ENCODE results near the gene ZNF280C.

ZNF280C gene

DNA sequence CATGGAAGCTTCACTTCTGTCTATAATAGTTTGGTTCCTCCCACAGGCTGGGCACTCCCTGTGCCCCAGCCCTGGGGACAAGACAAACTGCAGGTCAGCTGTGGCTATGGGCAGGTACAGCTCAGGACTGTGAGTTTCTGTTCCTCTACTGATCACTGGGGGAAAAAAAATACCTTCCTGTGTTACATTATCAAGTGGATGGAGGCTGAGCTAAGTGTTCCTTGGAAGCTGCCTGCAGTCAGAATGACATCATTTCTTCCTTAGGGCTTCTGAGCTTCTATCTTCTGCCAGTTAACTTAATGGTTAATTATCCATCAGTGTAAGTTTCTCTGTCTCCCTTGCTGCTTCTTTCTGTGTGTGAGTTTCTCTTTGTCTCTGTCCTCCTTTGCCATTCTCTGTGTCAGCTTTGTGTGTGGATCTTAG lies 92.3 kb downstream of the ZNF280C start:
- Histone ChIP-seq H4K91ac (ENCODE audit: low read depth, low read length) (no peak overlapping the region), H3K4ac (ENCODE audit: low read depth, low read length) (no peak overlapping the region), H3K23ac (ENCODE audit: low read length) (no peak overlapping the region), H3K27ac (ENCODE audit: low read depth, low read length) (no peak overlapping the region), H2BK12ac (ENCODE audit: low read length) (no peak overlapping the region), H2BK5ac (ENCODE audit: low read depth, low read length, poor library complexity) (no peak overlapping the region), H2BK120ac (ENCODE audit: insufficient read depth, low read length, poor library complexity) (no peak overlapping the region), H3K18ac (ENCODE audit: low read length) (no peak overlapping the region), H4K12ac (ENCODE audit: low read depth, low read length) (no peak overlapping the region), H3K9me3 (ENCODE audit: insufficient read depth, low read depth, low read length) (no peaks in the 10 kb centered on the region), H3K9ac (ENCODE audit: low read length) (no peak overlapping the region), H3K79me2 (ENCODE audit: control insufficient read depth, insufficient read depth, low read length, poor library complexity) (peaks cover 2% of the 10 kb centered on the region), H2AK5ac (ENCODE audit: low read length) (no peak overlapping the region), H3K4me1 (ENCODE audit: control insufficient read depth in 1 of 2, insufficient read depth in 2 of 2, low read length in 2 of 2) (peaks cover 11 to 20% of the 10 kb centered on the region in 2 experiments), H2AFZ (ENCODE audit: insufficient read depth, low read length, poor library complexity) (no peak overlapping the region), H3K27me3 (ENCODE audit: insufficient read depth, low read length) (no peaks in the 10 kb centered on the region), H3K79me1 (ENCODE audit: low read length) (peaks cover 11% of the 10 kb centered on the region), H4K8ac (ENCODE audit: low read depth, low read length) (no peak overlapping the region), H3K4me3 (ENCODE audit: low read depth, low read length) (no peak overlapping the region), H3K4me2 (ENCODE audit: low read length) (no peak overlapping the region), H3K36me3 (ENCODE audit: control insufficient read depth in 1 of 2, insufficient read depth in 2 of 2, low read length in 2 of 2) (no peaks in the 10 kb centered on the region), H3K14ac (ENCODE audit: low read length) (no peak overlapping the region)
- DNase-seq = no peak

DNA sequence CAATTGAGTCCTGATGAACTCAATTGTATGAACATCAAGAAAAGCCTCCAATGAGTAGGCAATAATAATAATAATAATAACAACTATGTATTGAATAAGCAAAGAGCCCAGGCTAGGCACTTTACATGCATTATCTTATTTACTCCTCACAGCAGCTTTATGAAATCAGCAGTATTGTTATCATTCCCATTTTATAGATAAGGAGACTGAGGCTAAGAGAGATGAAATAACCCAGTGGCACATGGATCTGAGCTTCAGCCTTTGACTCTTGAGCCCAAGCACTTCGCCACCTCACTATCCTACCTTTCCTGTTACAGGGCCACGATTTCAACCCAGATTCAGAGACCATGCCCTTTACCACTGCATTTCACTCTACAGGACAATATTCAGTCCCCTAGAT lies 93.8 kb downstream of the ZNF280C start:
- Histone ChIP-seq H2BK12ac (ENCODE audit: low read length) (no peak overlapping the region), H3K27me3 (ENCODE audit: insufficient read depth, low read length) (no peaks in the 10 kb centered on the region), H2AK5ac (ENCODE audit: low read length) (no peak overlapping the region), H3K9me3 (ENCODE audit: insufficient read depth, low read depth, low read length) (no peaks in the 10 kb centered on the region), H4K8ac (ENCODE audit: low read depth, low read length) (no peak overlapping the region), H3K4me1 (ENCODE audit: control insufficient read depth in 1 of 2, insufficient read depth in 2 of 2, low read length in 2 of 2) (peaks cover 11 to 24% of the 10 kb centered on the region in 2 experiments), H3K4me2 (ENCODE audit: low read length) (no peak overlapping the region), H2AFZ (ENCODE audit: insufficient read depth, low read length, poor library complexity) (no peak overlapping the region), H3K27ac (ENCODE audit: low read depth, low read length) (no peak overlapping the region), H3K79me2 (ENCODE audit: control insufficient read depth, insufficient read depth, low read length, poor library complexity) (peaks cover 2% of the 10 kb centered on the region), H3K79me1 (ENCODE audit: low read length) (peaks cover 11% of the 10 kb centered on the region), H3K23ac (ENCODE audit: low read length) (no peak overlapping the region), H3K18ac (ENCODE audit: low read length) (no peak overlapping the region), H2BK5ac (ENCODE audit: low read depth, low read length, poor library complexity) (no peak overlapping the region), H4K12ac (ENCODE audit: low read depth, low read length) (no peak overlapping the region), H3K4ac (ENCODE audit: low read depth, low read length) (no peak overlapping the region), H3K4me3 (ENCODE audit: low read depth, low read length) (no peak overlapping the region), H3K14ac (ENCODE audit: low read length) (no peak overlapping the region), H3K9ac (ENCODE audit: low read length) (no peak overlapping the region), H3K36me3 (ENCODE audit: control insufficient read depth in 1 of 2, insufficient read depth in 2 of 2, low read length in 2 of 2) (no peaks in the 10 kb centered on the region), H2BK120ac (ENCODE audit: insufficient read depth, low read length, poor library complexity) (no peak overlapping the region), H4K91ac (ENCODE audit: low read depth, low read length) (no peak overlapping the region)
- WGBS (ENCODE audit: extremely low coverage, insufficient coverage, insufficient read length) = no CpG with 5 or more reads among the region's 2 CpGs
- DNase-seq = no peak

DNA sequence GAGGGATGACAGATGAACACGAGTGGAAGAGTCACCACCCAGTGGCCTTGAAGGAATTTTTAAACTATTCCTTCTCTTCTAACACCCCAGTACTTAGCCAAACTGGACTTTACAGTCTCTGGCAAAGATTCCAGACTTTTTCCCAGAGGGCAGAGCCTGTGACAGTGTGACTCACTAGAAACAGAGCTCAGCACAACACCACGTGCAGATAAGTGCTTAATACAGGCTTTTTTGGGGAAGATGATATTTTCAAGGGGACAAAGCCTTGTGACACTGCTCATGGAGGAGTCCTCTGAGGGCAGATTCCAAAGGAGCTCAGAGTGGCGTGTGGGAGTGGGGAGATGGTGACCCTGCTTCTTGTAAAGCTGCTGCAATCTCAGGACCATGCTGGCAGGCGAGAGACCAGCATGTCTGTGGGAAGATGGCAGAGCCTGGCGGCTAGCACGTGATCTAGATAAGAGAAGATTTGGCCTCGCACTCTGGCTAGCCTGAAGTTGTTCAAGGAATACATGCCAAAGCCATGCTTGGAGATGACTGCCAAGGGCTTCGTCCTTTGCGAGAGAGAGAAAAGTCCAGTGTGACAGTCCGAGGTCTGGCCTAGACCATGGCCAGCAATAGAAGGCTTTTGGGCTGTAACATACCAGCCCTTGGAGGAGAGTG lies 94.5 kb downstream of the ZNF280C start:
- Histone ChIP-seq H3K36me3 (ENCODE audit: control insufficient read depth in 1 of 2, insufficient read depth in 2 of 2, low read length in 2 of 2) (no peaks in the 10 kb centered on the region), H4K8ac (ENCODE audit: low read depth, low read length) (no peak overlapping the region), H3K4me3 (ENCODE audit: low read depth, low read length) (no peak overlapping the region), H3K79me2 (ENCODE audit: control insufficient read depth, insufficient read depth, low read length, poor library complexity) (peaks cover 2% of the 10 kb centered on the region), H3K14ac (ENCODE audit: low read length) (no peak overlapping the region), H3K27me3 (ENCODE audit: insufficient read depth, low read length) (no peaks in the 10 kb centered on the region), H3K9me3 (ENCODE audit: insufficient read depth, low read depth, low read length) (no peaks in the 10 kb centered on the region), H3K79me1 (ENCODE audit: low read length) (peaks cover 11% of the 10 kb centered on the region), H3K18ac (ENCODE audit: low read length) (no peak overlapping the region), H2BK5ac (ENCODE audit: low read depth, low read length, poor library complexity) (peak overlapping the region; percentile 73), H2AFZ (ENCODE audit: insufficient read depth, low read length, poor library complexity) (no peak overlapping the region), H2AK5ac (ENCODE audit: low read length) (peak overlapping the region; percentile 19), H4K91ac (ENCODE audit: low read depth, low read length) (peak overlapping the region; percentile 76), H3K9ac (ENCODE audit: low read length) (no peak overlapping the region), H3K4me2 (ENCODE audit: low read length) (no peak overlapping the region), H3K4ac (ENCODE audit: low read depth, low read length) (peak overlapping the region; percentile 33), H2BK120ac (ENCODE audit: insufficient read depth, low read length, poor library complexity) (peak overlapping the region; percentile 5), H2BK12ac (ENCODE audit: low read length) (peak overlapping the region; percentile 24), H3K23ac (ENCODE audit: low read length) (no peak overlapping the region), H4K12ac (ENCODE audit: low read depth, low read length) (no peak overlapping the region), H3K4me1 (ENCODE audit: control insufficient read depth in 1 of 2, insufficient read depth in 2 of 2, low read length in 2 of 2) (peaks cover 11 to 22% of the 10 kb centered on the region in 2 experiments), H3K27ac (ENCODE audit: low read depth, low read length) (peak overlapping the region; percentile 78)
- WGBS (ENCODE audit: extremely low coverage, insufficient coverage, insufficient read length) = no CpG with 5 or more reads among the region's 10 CpGs
- peak; percentile 53 to 72 for DNase-seq

DNA sequence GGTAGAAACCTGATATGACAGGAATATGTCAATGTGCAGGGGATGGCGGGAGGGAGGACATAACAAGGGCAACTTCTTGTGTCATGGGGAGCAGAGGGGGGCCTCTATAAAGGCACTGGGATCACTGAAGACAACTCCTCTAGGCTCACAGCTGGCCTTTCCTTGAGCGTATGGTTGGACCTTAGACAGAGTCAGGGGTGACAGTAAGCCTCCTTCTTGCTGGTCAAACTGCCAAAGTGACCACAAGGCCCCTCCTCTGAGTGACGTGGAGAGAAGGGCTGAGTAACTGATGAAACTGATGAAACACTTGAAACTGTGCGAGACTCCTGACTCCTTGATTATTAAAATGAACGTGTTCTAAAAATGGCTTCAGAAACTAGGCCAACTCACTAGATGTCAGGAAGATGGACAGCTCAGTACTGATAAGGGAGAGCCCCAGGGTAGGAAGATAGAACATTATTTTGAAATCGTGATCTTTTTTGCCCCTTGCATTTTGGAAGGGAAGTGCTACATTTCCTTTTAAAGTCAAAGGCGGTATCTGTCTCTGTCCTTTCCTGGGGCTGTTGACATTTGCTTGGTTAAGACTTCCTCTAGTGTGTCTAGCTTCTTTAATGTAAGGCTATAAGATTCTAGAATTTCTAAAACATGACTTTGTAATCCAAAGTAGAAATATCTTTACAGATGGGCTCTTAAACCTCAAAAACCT lies 95.4 kb downstream of the ZNF280C start:
- H3K36me3 ChIP-seq (ENCODE audit: control insufficient read depth in 1 of 2, insufficient read depth in 2 of 2, low read length in 2 of 2) = no peaks in the 10 kb centered on the region
- no peak overlapping the region for H2BK12ac ChIP-seq (ENCODE audit: low read length)
- H2AFZ ChIP-seq (ENCODE audit: insufficient read depth, low read length, poor library complexity) = no peak overlapping the region
- no peak overlapping the region for H3K9ac ChIP-seq (ENCODE audit: low read length)
- no peak overlapping the region for H3K4ac ChIP-seq (ENCODE audit: low read depth, low read length)
- no CpG with 5 or more reads among the region's 7 CpGs for WGBS (ENCODE audit: extremely low coverage, insufficient coverage, insufficient read length)
- peaks cover 11 to 22% of the 10 kb centered on the region in 2 experiments for H3K4me1 ChIP-seq (ENCODE audit: control insufficient read depth in 1 of 2, insufficient read depth in 2 of 2, low read length in 2 of 2)
- H2BK5ac ChIP-seq (ENCODE audit: low read depth, low read length, poor library complexity) = no peak overlapping the region
- no peak overlapping the region for H4K91ac ChIP-seq (ENCODE audit: low read depth, low read length)
- H3K4me2 ChIP-seq (ENCODE audit: low read length) = peak overlapping the region; percentile 27
- no peaks in the 10 kb centered on the region for H3K27me3 ChIP-seq (ENCODE audit: insufficient read depth, low read length)
- no peak overlapping the region for H2AK5ac ChIP-seq (ENCODE audit: low read length)
- H4K12ac ChIP-seq (ENCODE audit: low read depth, low read length) = no peak overlapping the region
- DNase-seq = peak; percentile 59 to 64
- H4K8ac ChIP-seq (ENCODE audit: low read depth, low read length) = no peak overlapping the region
- no peak overlapping the region for H3K4me3 ChIP-seq (ENCODE audit: low read depth, low read length)
- no peak overlapping the region for H3K18ac ChIP-seq (ENCODE audit: low read length)
- H3K23ac ChIP-seq (ENCODE audit: low read length) = no peak overlapping the region
- no peak overlapping the region for H2BK120ac ChIP-seq (ENCODE audit: insufficient read depth, low read length, poor library complexity)
- peak overlapping the region; percentile 78 for H3K27ac ChIP-seq (ENCODE audit: low read depth, low read length)
- H3K14ac ChIP-seq (ENCODE audit: low read length) = no peak overlapping the region
- H3K9me3 ChIP-seq (ENCODE audit: insufficient read depth, low read depth, low read length) = no peaks in the 10 kb centered on the region
- H3K79me2 ChIP-seq (ENCODE audit: control insufficient read depth, insufficient read depth, low read length, poor library complexity) = peaks cover 2% of the 10 kb centered on the region
- H3K79me1 ChIP-seq (ENCODE audit: low read length) = peaks cover 11% of the 10 kb centered on the region

Data from trophoblast cell (in vitro differentiated cells and primary cell).